Effector memory CD8-positive, alpha-beta T cell (primary cell): Measurements from ENCODE around the gene ORM2.

Experiments used
- ATAC-seq: fragments of 150-1000 bp; cut with Tn5 transposase; replicated peaks from 2 replicates; pipeline ENCODE4 v1.10.0; 2021; ENCODE audit warnings: mild to moderate bottlenecking, moderate library complexity
- DNase-seq, 3 experiments: peaks; one replicate each; pipeline ENCODE4 v3.0.0; 2021
- H3K27ac Mint-ChIP-seq, 2 donors: one replicate each; pipeline ENCODE4 v1.8.0; 2022; ENCODE audit warnings: mild to moderate bottlenecking in 2 of 2, mixed read lengths in 2 of 2, moderate library complexity in 2 of 2
- H3K27me3 Mint-ChIP-seq, 2 donors: one replicate each; pipeline ENCODE4 v1.8.0; 2022; ENCODE audit warnings: mixed read lengths in 2 of 2
- H3K36me3 Mint-ChIP-seq: one replicate; pipeline ENCODE4 v1.8.0; 2022; ENCODE audit warnings: mild to moderate bottlenecking, moderate library complexity, mixed read lengths; ENCODE audit not compliant: insufficient read depth
- H3K4me1 Mint-ChIP-seq, 2 donors: one replicate each; pipeline ENCODE4 v1.8.0; 2022; ENCODE audit warnings: low read depth in 2 of 2, mixed read lengths in 2 of 2
- H3K4me3 Mint-ChIP-seq, 2 donors: one replicate each; pipeline ENCODE4 v1.8.0; 2022; ENCODE audit warnings: mild to moderate bottlenecking in 2 of 2, mixed read lengths in 2 of 2, moderate library complexity in 2 of 2
- H3K9me3 Mint-ChIP-seq, 2 donors: one replicate each; pipeline ENCODE4 v1.8.0; 2022; ENCODE audit warnings: mixed read lengths in 2 of 2

The ORM2 gene

GRCh38 chr9:114301798-114302565, 27.7 kb upstream of the ORM2 start:
- Mint-ChIP-seq H3K9me3 (no peaks in the 10 kb centered on the region), H3K36me3 (no peaks in the 10 kb centered on the region), H3K4me1 (peaks cover 5% of the 10 kb centered on the region in 2 donors), H3K27ac (no peak overlapping the region), H3K27me3 (peaks cover 13 to 44% of the 10 kb centered on the region in 2 donors), H3K4me3 (no peak overlapping the region)
- ATAC-seq, result no peak
- DNase-seq, result no peak

GRCh38 chr9:114302727-114303126, 26.9 kb upstream of the ORM2 start:
- DNase-seq (no peak), ATAC-seq (no peak)
- Mint-ChIP-seq H3K4me1 (peaks cover 5% of the 10 kb centered on the region in 2 donors), H3K36me3 (no peaks in the 10 kb centered on the region), H3K27ac (no peak overlapping the region), H3K9me3 (no peaks in the 10 kb centered on the region), H3K4me3 (no peak overlapping the region), H3K27me3 (peaks cover 13 to 44% of the 10 kb centered on the region in 2 donors)

GRCh38 chr9:114303571-114303970, 26.1 kb upstream of the ORM2 start:
- Mint-ChIP-seq H3K27me3 (peaks cover 13 to 44% of the 10 kb centered on the region in 2 donors), H3K27ac (no peak overlapping the region), H3K4me1 (peaks cover 5% of the 10 kb centered on the region in 2 donors), H3K9me3 (no peaks in the 10 kb centered on the region), H3K36me3 (no peaks in the 10 kb centered on the region), H3K4me3 (no peak overlapping the region)
- DNase-seq (no peak), ATAC-seq (no peak)

- no peak overlapping the region for H3K4me3 Mint-ChIP-seq
- H3K36me3 Mint-ChIP-seq, result no peaks in the 10 kb centered on the region
- H3K4me1 Mint-ChIP-seq, result peaks cover 5% of the 10 kb centered on the region in 2 donors
- peaks cover 13 to 44% of the 10 kb centered on the region in 2 donors for H3K27me3 Mint-ChIP-seq
- H3K27ac Mint-ChIP-seq, result no peak overlapping the region
- ATAC-seq (no peak), DNase-seq (no peak)
- no peaks in the 10 kb centered on the region for H3K9me3 Mint-ChIP-seq
Measured at GRCh38 chr9:114303977-114304376, 25.7 kb upstream of the ORM2 start.

GRCh38 chr9:114304416-114305188, 25.1 kb upstream of the ORM2 start:
- no peak overlapping the region for H3K27ac Mint-ChIP-seq
- H3K27me3 Mint-ChIP-seq, result peaks cover 13 to 44% of the 10 kb centered on the region in 2 donors
- H3K4me3 Mint-ChIP-seq, result no peak overlapping the region
- H3K4me1 Mint-ChIP-seq, result peaks cover 5% of the 10 kb centered on the region in 2 donors
- DNase-seq (no peak), ATAC-seq (no peak)
- H3K36me3 Mint-ChIP-seq, result no peaks in the 10 kb centered on the region
- no peaks in the 10 kb centered on the region for H3K9me3 Mint-ChIP-seq

GRCh38 chr9:114307899-114308267, 21.8 kb upstream of the ORM2 start:
- Mint-ChIP-seq H3K4me1 (peaks cover 5% of the 10 kb centered on the region in 2 donors), H3K9me3 (no peaks in the 10 kb centered on the region), H3K4me3 (no peak overlapping the region), H3K36me3 (no peaks in the 10 kb centered on the region), H3K27ac (no peak overlapping the region), H3K27me3 (peaks cover 8 to 28% of the 10 kb centered on the region in 2 donors)
- DNase-seq (no peak), ATAC-seq (no peak)

GRCh38 chr9:114308361-114308950, 21.2 kb upstream of the ORM2 start:
- Mint-ChIP-seq H3K36me3 (no peaks in the 10 kb centered on the region), H3K9me3 (no peaks in the 10 kb centered on the region), H3K4me1 (peaks cover 5% of the 10 kb centered on the region in 2 donors), H3K27ac (no peak overlapping the region), H3K4me3 (no peak overlapping the region), H3K27me3 (peaks cover 8 to 28% of the 10 kb centered on the region in 2 donors)
- ATAC-seq (no peak), DNase-seq (no peak)

- H3K27me3 Mint-ChIP-seq, result peaks cover 4 to 23% of the 10 kb centered on the region in 2 donors
- H3K9me3 Mint-ChIP-seq, result no peaks in the 10 kb centered on the region
- H3K36me3 Mint-ChIP-seq, result no peaks in the 10 kb centered on the region
- H3K27ac Mint-ChIP-seq, result no peak overlapping the region
- ATAC-seq (no peak), DNase-seq (no peak)
- H3K4me3 Mint-ChIP-seq, result no peak overlapping the region
- peaks cover 5% of the 10 kb centered on the region in 2 donors for H3K4me1 Mint-ChIP-seq
Measured at GRCh38 chr9:114309096-114309495, 20.6 kb upstream of the ORM2 start.

- Mint-ChIP-seq H3K4me1 (peaks cover 2% of the 10 kb centered on the region in 2 donors), H3K27ac (no peak overlapping the region), H3K9me3 (no peaks in the 10 kb centered on the region), H3K4me3 (no peak overlapping the region), H3K27me3 (peaks cover 0 to 8% of the 10 kb centered on the region in 2 donors), H3K36me3 (no peaks in the 10 kb centered on the region)
- DNase-seq (no peak), ATAC-seq (no peak)
Measured at GRCh38 chr9:114310471-114311450, 18.9 kb upstream of the ORM2 start.

GRCh38 chr9:114311571-114312512, 17.8 kb upstream of the ORM2 start:
- Mint-ChIP-seq H3K9me3 (no peaks in the 10 kb centered on the region), H3K27ac (no peak overlapping the region), H3K4me3 (no peak overlapping the region), H3K4me1 (no peaks in the 10 kb centered on the region), H3K27me3 (no peaks in the 10 kb centered on the region), H3K36me3 (no peaks in the 10 kb centered on the region)
- DNase-seq, result no peak
- ATAC-seq, result no peak

- H3K4me3 Mint-ChIP-seq, result no peak overlapping the region
- H3K36me3 Mint-ChIP-seq, result no peaks in the 10 kb centered on the region
- no peak for DNase-seq
Measured at GRCh38 chr9:114312513-114312875, 17.2 kb upstream of the ORM2 start.

GRCh38 chr9:114313186-114313585, 16.5 kb upstream of the ORM2 start:
- no peak overlapping the region for H3K4me3 Mint-ChIP-seq

More at GRCh38 chr9:114312513-114312875, 17.2 kb upstream of the ORM2 start:
- Mint-ChIP-seq H3K9me3 (no peaks in the 10 kb centered on the region), H3K27me3 (no peaks in the 10 kb centered on the region), H3K27ac (no peak overlapping the region), H3K4me1 (no peaks in the 10 kb centered on the region)
- ATAC-seq, result no peak

More at GRCh38 chr9:114313186-114313585, 16.5 kb upstream of the ORM2 start:
- H3K36me3 Mint-ChIP-seq, result no peaks in the 10 kb centered on the region
- no peaks in the 10 kb centered on the region for H3K9me3 Mint-ChIP-seq
- H3K27ac Mint-ChIP-seq, result no peak overlapping the region
- no peaks in the 10 kb centered on the region for H3K4me1 Mint-ChIP-seq
- no peak for DNase-seq
- ATAC-seq, result no peak
- peaks cover 0 to under 1% of the 10 kb centered on the region in 2 donors for H3K27me3 Mint-ChIP-seq
